HCT116 (cell line): ENCODE results near the gene MIS18BP1. TPM values are rescaled to one million over a fixed set of nuclear protein-coding genes. Genes with fewer than 3 reads are reported as not detected.

ENCODE experiments used
- ATAC-seq: fragments of 200-7000 bp; cut with Tn5 transposase; 2 replicates; pipeline ENCODE4 v1.9.1; 2020; ENCODE audit warnings: mild to moderate bottlenecking, moderate library complexity
- BruUV-seq: library from RNA; stranded (reverse); fragments of 400-500 nt; replicated peaks from 2 replicates; lab custom pipeline; 2021; lab: Mats Ljungman, UMichigan
- CTCF ChIA-PET: fragments of 300-600 bp; sonication (Branson Sonifier 250); formaldehyde crosslinking; loops from one replicate; lab custom pipeline; 2021; ENCODE audit warnings: antibody characterized with exemption; lab: Charles Lee
- POLR2A ChIA-PET: fragments of 300-600, 350-600 bp; sonication (Branson Sonifier 250); formaldehyde crosslinking; loops from one replicate; lab custom pipeline; 2021; ENCODE audit warnings: antibody characterized with exemption; lab: Charles Lee
- RAD21 ChIA-PET, 2 experiments: fragments of 300-600 bp; sonication (Branson Sonifier 250); formaldehyde crosslinking; loops; one replicate each; lab custom pipeline; 2023; ENCODE audit warnings: low total read pairs in 2 of 2; ENCODE audit not compliant: uncharacterized antibody in 2 of 2, unreplicated experiment in 2 of 2, low non-redundant PET in 1 of 2; lab: Charles Lee
- DNase-seq: peaks from one replicate; pipeline ENCODE4 v3.0.0-alpha.2; 2010; ENCODE audit warnings: low read depth, low spot score
- H2AFZ ChIP-seq: fragments of 200-600 bp; shearing (Covaris generic), sonication (generic); 2 replicates; pipeline ENCODE4 v1.6.1; 2017; ENCODE audit warnings: low read depth, mixed run types, mixed read lengths, antibody characterized with exemption, low read length; ENCODE audit not compliant: poor library complexity, severe bottlenecking
- H3K27ac ChIP-seq: 2 replicates; pipeline ENCODE4 v1.5.1; 2012; ENCODE audit warnings: low read depth, low read length
- H3K27me3 ChIP-seq: fragments of 200-600 bp; sonication (generic); 2 replicates; pipeline ENCODE4 v1.6.1; 2016; ENCODE audit warnings: mixed run types, low read length, mixed read lengths; ENCODE audit not compliant: insufficient read depth
- H3K36me3 ChIP-seq, 2 experiments: fragments of 200-500 bp in 1 of 2; fragments of 200-600 bp in 1 of 2; sonication (Bioruptor generic) in 1 of 2; sonication (generic) in 1 of 2; 2 replicates each; pipeline versions ENCODE4 v1.5.1 to v1.6.1; 2014 to 2016; ENCODE audit warnings: low read length in 2 of 2, inconsistent platforms in 1 of 2, mixed read lengths in 1 of 2, mixed run types in 1 of 2; ENCODE audit not compliant: insufficient read depth in 2 of 2, control insufficient read depth in 1 of 2
- H3K4me1 ChIP-seq, 2 experiments: fragments of 200-600 bp in 1 of 2; sonication (generic) in 1 of 2; 2 replicates each; pipeline versions ENCODE4 v1.5.1 to v1.6.1; 2012 to 2017; ENCODE audit warnings: low read length in 2 of 2, inconsistent platforms in 1 of 2, mild to moderate bottlenecking in 1 of 2, mixed read lengths in 1 of 2, mixed run types in 1 of 2, moderate library complexity in 1 of 2; ENCODE audit not compliant: insufficient read depth in 2 of 2, control insufficient read depth in 1 of 2
- H3K4me2 ChIP-seq: fragments of 200-600 bp; sonication (generic); 2 replicates; pipeline ENCODE4 v1.6.1; 2017; ENCODE audit warnings: mixed run types, low read length, mixed read lengths
- H3K4me3 ChIP-seq, 2 experiments: fragments of 200-600 bp in 1 of 2; sonication (generic) in 1 of 2; replicated peaks in 1 of 2; 2 replicates each; pipeline ENCODE4 v1.5.1; 2011 to 2016; ENCODE audit warnings: low read length in 2 of 2, control low read depth in 1 of 2, low read depth in 1 of 2, mild to moderate bottlenecking in 1 of 2, mixed read lengths in 1 of 2, mixed run types in 1 of 2
- H3K79me2 ChIP-seq: fragments of 200-600 bp; sonication (generic); 2 replicates; pipeline ENCODE4 v1.6.1; 2017; ENCODE audit warnings: mild to moderate bottlenecking, mixed run types, low read length, moderate library complexity, mixed read lengths; ENCODE audit not compliant: insufficient read depth
- H3K9ac ChIP-seq: fragments of 200-600 bp; sonication (generic); 2 replicates; pipeline ENCODE4 v1.6.1; 2016; ENCODE audit warnings: low read length, mixed read lengths
- H3K9me2 ChIP-seq: fragments of 200-600 bp; sonication (generic), shearing (Covaris generic); 2 replicates; pipeline ENCODE4 v1.6.1; 2017; ENCODE audit warnings: mixed run types, mild to moderate bottlenecking, moderate library complexity; ENCODE audit not compliant: insufficient read depth
- H3K9me3 ChIP-seq, 2 experiments: fragments of 200-500 bp in 1 of 2; fragments of 200-600 bp in 1 of 2; sonication (Bioruptor generic) in 1 of 2; sonication (generic) in 1 of 2; 2 replicates each; pipeline ENCODE4 v1.6.1; 2014 to 2017; ENCODE audit warnings: low read length in 2 of 2, mixed read lengths in 2 of 2, inconsistent platforms in 1 of 2, low read depth in 1 of 2, mild to moderate bottlenecking in 1 of 2, mixed run types in 1 of 2, moderate library complexity in 1 of 2; ENCODE audit not compliant: control insufficient read depth in 1 of 2, insufficient read depth in 1 of 2
- H4K20me1 ChIP-seq: fragments of 200-600 bp; sonication (generic), shearing (Covaris generic); 2 replicates; pipeline ENCODE4 v1.6.1; 2017; ENCODE audit warnings: mixed run types, mild to moderate bottlenecking, moderate library complexity; ENCODE audit not compliant: insufficient read depth
- CBX3 ChIP-seq: IDR thresholded peaks from 2 replicates; pipeline ENCODE4 v1.6.1; 2012; ENCODE audit warnings: low read depth
- CEBPB ChIP-seq: IDR thresholded peaks from 2 replicates; pipeline ENCODE4 v1.6.1; 2012; ENCODE audit warnings: low read depth
- EGR1 ChIP-seq: IDR thresholded peaks from 2 replicates; pipeline ENCODE4 v1.6.1; 2012; ENCODE audit warnings: low read depth
- ELF1 ChIP-seq: IDR thresholded peaks from 2 replicates; pipeline ENCODE4 v1.6.1; 2012; ENCODE audit warnings: low read depth, borderline replicate concordance
- FOSL1 ChIP-seq: IDR thresholded peaks from 2 replicates; pipeline ENCODE4 v1.6.1; 2012; ENCODE audit warnings: low read depth
- POLR2A ChIP-seq: IDR thresholded peaks from 2 replicates; pipeline ENCODE4 v1.7.0; 2011; ENCODE audit warnings: borderline replicate concordance; ENCODE audit not compliant: insufficient read depth, insufficient read length; ENCODE audit errors: extremely low read depth
- POLR2AphosphoS5 ChIP-seq: IDR thresholded peaks from 2 replicates; pipeline ENCODE4 v1.6.1; 2011; ENCODE audit warnings: mild to moderate bottlenecking, low read depth, low read length, moderate library complexity
- SIN3A ChIP-seq: IDR thresholded peaks from 2 replicates; pipeline ENCODE4 v1.6.1; 2012; ENCODE audit warnings: low read depth
- TCF7L2 ChIP-seq: IDR thresholded peaks from 2 replicates; pipeline ENCODE4 v1.7.0; 2011; ENCODE audit warnings: borderline replicate concordance, inconsistent platforms; ENCODE audit not compliant: insufficient read depth, insufficient read length; ENCODE audit errors: extremely low read depth
- YY1 ChIP-seq: IDR thresholded peaks from 2 replicates; pipeline ENCODE4 v1.6.1; 2011; ENCODE audit warnings: low read length, low read depth, moderate library complexity, mild to moderate bottlenecking; ENCODE audit not compliant: insufficient replicate concordance; ENCODE audit errors: extremely low read depth
- ZBTB33 ChIP-seq: IDR thresholded peaks from 2 replicates; pipeline ENCODE4 v1.6.1; 2011; ENCODE audit warnings: mild to moderate bottlenecking, low read length, moderate library complexity; ENCODE audit not compliant: insufficient replicate concordance; ENCODE audit errors: extremely low read depth
- ZNF274 ChIP-seq: fragments of 200-500 bp; sonication (Bioruptor generic); IDR thresholded peaks from 2 replicates; pipeline ENCODE4 v1.6.1; 2014; ENCODE audit warnings: mild to moderate bottlenecking, low read depth, low read length, inconsistent platforms
- intact Hi-C: fragments of 100-400 bp; cut with micrococcal nuclease; formaldehyde crosslinking; loops from 2 replicates; pipeline ENCODE4 v1.10.0; 2022
- total RNA-seq: library from RNA; stranded (reverse); gene quantifications from one replicate; pipeline ENCODE4 v1.2.1, GENCODE V29; 2021; ENCODE audit not compliant: unreplicated experiment

MIS18BP1 gene
- total RNA-seq, 1 experiment from 2014 or later = 37.9 TPM

DNA sequence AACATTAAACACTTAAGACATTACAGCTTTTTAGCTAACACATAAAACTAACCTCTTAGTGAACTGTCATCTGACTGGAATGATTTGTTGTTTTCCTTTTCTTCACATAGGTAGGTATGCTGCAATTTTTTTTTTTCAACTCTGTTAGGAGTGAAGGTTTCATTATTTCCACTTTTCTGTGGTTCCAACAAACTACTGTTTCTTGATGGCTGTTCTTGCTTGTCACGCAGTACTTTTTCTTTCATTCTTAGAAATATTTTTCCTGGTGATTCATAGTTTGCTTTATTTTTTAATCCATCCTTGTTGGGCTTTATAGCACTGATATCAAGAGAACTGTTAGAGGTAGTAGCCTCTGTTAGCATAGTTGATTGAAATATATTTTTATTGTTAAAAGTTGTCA is 6.3 kb downstream of the MIS18BP1 start (continued):
- TF ChIP-seq ZBTB33 = no peak
- TF ChIP-seq YY1 = no peak
- no peak for TF ChIP-seq CEBPB
- TF ChIP-seq TCF7L2 = no peak

GRCh38 chr14:45246151-45246550 is 6.9 kb downstream of the MIS18BP1 start:
- intact Hi-C loops = no loop called here
- no peak overlapping the region for H3K27ac ChIP-seq
- no peaks in the 10 kb centered on the region; the same call in 1 of the 2 replicates for H3K79me2 ChIP-seq
- no peak overlapping the region for H3K9ac ChIP-seq
- BruUV-seq = no TSS peak
- H3K27me3 ChIP-seq = no peaks in the 10 kb centered on the region
- H3K4me1 ChIP-seq = peaks cover 7 to 14% of the 10 kb centered on the region in 2 experiments
- ATAC-seq (no peak), DNase-seq (no peak)
- TF ChIP-seq POLR2AphosphoS5 (no peak), POLR2A (no peak), ZNF274 (no peak), EGR1 (no peak), ELF1 (no peak), ZBTB33 (no peak), CBX3 (no peak), SIN3A (no peak), CEBPB (no peak), FOSL1 (no peak)
- peaks cover 6% of the 10 kb centered on the region for H4K20me1 ChIP-seq
- H3K36me3 ChIP-seq = peaks cover 4 to 16% of the 10 kb centered on the region in 2 experiments; a peak in 2 of 4 replicates
- no peak overlapping the region for H3K4me2 ChIP-seq
- no peak overlapping the region for H3K4me3 ChIP-seq
- no peaks in the 10 kb centered on the region for H3K9me2 ChIP-seq
- H3K9me3 ChIP-seq = no peaks in the 10 kb centered on the region
- RAD21 ChIA-PET = no interaction called here
- H2AFZ ChIP-seq = no peak overlapping the region
- CTCF ChIA-PET = no interaction called here
- POLR2A ChIA-PET = no interaction called here
